ENCODE results near the gene COG5. TPM values are rescaled to one million over a fixed set of nuclear protein-coding genes. Genes with fewer than 3 reads are reported as not detected.

The COG5 gene
- total and polyA plus RNA-seq, 2 experiments from 2014 or later, result 15.8 to 53.5 TPM

- no peak overlapping the region for H3K27ac ChIP-seq
- H3K9me2 ChIP-seq (replicated peaks; ENCODE audit: insufficient read depth), result no peaks in the 10 kb centered on the region
- no peak for TF ChIP-seq EZH2phosphoT487 (IDR thresholded peaks at IDR 0.05; ENCODE audit: low read depth, severe bottlenecking, unreplicated experiment)
- TF ChIP-seq CTCF (IDR thresholded peaks at IDR 0.05; ENCODE audit: poor library complexity), result no peak
- TF ChIP-seq EZH2 (IDR thresholded peaks at IDR 0.05; ENCODE audit: borderline replicate concordance), result no peak
- H3K4me3 ChIP-seq, result no peak overlapping the region
- H4K20me1 ChIP-seq (ENCODE audit: insufficient read depth, poor library complexity, severe bottlenecking), result no peaks in the 10 kb centered on the region
- peaks cover 6% of the 10 kb centered on the region for H3K79me2 ChIP-seq
- no peak overlapping the region for H2AFZ ChIP-seq
- no peaks in the 10 kb centered on the region for H3K36me3 ChIP-seq (replicated peaks; ENCODE audit: insufficient read depth, low read depth)
- no peaks in the 10 kb centered on the region for H3K9me3 ChIP-seq (ENCODE audit: low read depth)
- no peak for DNase-seq (ENCODE audit: low spot score)
- H3K27me3 ChIP-seq, result no peaks in the 10 kb centered on the region
- H3K4me2 ChIP-seq, result no peak overlapping the region
- 94% methylated on average over 2 of the region's 2 CpGs for WGBS (ENCODE audit: low lambda C conversion rate, missing lambda C conversion rate)
- H3K4me1 ChIP-seq (ENCODE audit: insufficient read depth), result peaks cover 7% of the 10 kb centered on the region
Observed at GRCh38 chr7:107582875-107583274, 19.2 kb upstream of the COG5 start.

- WGBS (ENCODE audit: low lambda C conversion rate, missing lambda C conversion rate), result 84% methylated on average over 5 of the region's 5 CpGs
- no peak overlapping the region for H3K27ac ChIP-seq
- H3K36me3 ChIP-seq (replicated peaks; ENCODE audit: insufficient read depth, low read depth), result no peaks in the 10 kb centered on the region
- DNase-seq (ENCODE audit: low spot score), result no peak
- H3K4me3 ChIP-seq, result peak overlapping the region; percentile 93
- no peaks in the 10 kb centered on the region for H4K20me1 ChIP-seq (ENCODE audit: insufficient read depth, poor library complexity, severe bottlenecking)
- peak overlapping the region; percentile 89 for H3K4me2 ChIP-seq
- peaks cover 6% of the 10 kb centered on the region for H3K79me2 ChIP-seq
- H3K27me3 ChIP-seq, result no peaks in the 10 kb centered on the region
- TF ChIP-seq CTCF (IDR thresholded peaks at IDR 0.05; ENCODE audit: poor library complexity) (no peak), EZH2 (IDR thresholded peaks at IDR 0.05; ENCODE audit: borderline replicate concordance) (no peak), EZH2phosphoT487 (IDR thresholded peaks at IDR 0.05; ENCODE audit: low read depth, severe bottlenecking, unreplicated experiment) (no peak)
- H3K9me3 ChIP-seq (ENCODE audit: low read depth), result no peaks in the 10 kb centered on the region
- H3K4me1 ChIP-seq (ENCODE audit: insufficient read depth), result peaks cover 7% of the 10 kb centered on the region
- H2AFZ ChIP-seq, result no peak overlapping the region
- H3K9me2 ChIP-seq (replicated peaks; ENCODE audit: insufficient read depth), result no peaks in the 10 kb centered on the region
Observed at GRCh38 chr7:107581387-107582013, 17.8 kb upstream of the COG5 start.

GRCh38 chr7:107580716-107581383 lies 17.1 kb upstream of the COG5 start:
- H2AFZ ChIP-seq, result peak overlapping the region; percentile 99
- no peaks in the 10 kb centered on the region for H3K36me3 ChIP-seq (replicated peaks; ENCODE audit: insufficient read depth, low read depth)
- no peak for DNase-seq (ENCODE audit: low spot score)
- H3K9me2 ChIP-seq (replicated peaks; ENCODE audit: insufficient read depth), result no peaks in the 10 kb centered on the region
- H4K20me1 ChIP-seq (ENCODE audit: insufficient read depth, poor library complexity, severe bottlenecking), result no peaks in the 10 kb centered on the region
- H3K4me2 ChIP-seq, result peak overlapping the region; percentile 89
- H3K4me3 ChIP-seq, result peak overlapping the region; percentile 93
- H3K9me3 ChIP-seq (ENCODE audit: low read depth), result no peaks in the 10 kb centered on the region
- no peak for TF ChIP-seq EZH2 (IDR thresholded peaks at IDR 0.05; ENCODE audit: borderline replicate concordance)
- H3K27ac ChIP-seq, result peak overlapping the region; percentile 91
- H3K27me3 ChIP-seq, result no peaks in the 10 kb centered on the region
- H3K4me1 ChIP-seq (ENCODE audit: insufficient read depth), result peaks cover 7% of the 10 kb centered on the region
- H3K79me2 ChIP-seq, result peaks cover 6% of the 10 kb centered on the region
- WGBS (ENCODE audit: low lambda C conversion rate, missing lambda C conversion rate), result 53% methylated on average over 10 of the region's 10 CpGs
